NCI-H2227 treated with DMSO at 0.1 percent for 48 hours (cell line): Measurements from ENCODE around the gene MINDY4.
A peak's percentile ranks its signal among the peaks of the same experiment; 100 is the strongest.

Experiments used
- DNase-seq: peaks from one replicate; lab custom pipeline; 2025; lab: John Stamatoyannopoulos, UW

Gene MINDY4

DNA sequence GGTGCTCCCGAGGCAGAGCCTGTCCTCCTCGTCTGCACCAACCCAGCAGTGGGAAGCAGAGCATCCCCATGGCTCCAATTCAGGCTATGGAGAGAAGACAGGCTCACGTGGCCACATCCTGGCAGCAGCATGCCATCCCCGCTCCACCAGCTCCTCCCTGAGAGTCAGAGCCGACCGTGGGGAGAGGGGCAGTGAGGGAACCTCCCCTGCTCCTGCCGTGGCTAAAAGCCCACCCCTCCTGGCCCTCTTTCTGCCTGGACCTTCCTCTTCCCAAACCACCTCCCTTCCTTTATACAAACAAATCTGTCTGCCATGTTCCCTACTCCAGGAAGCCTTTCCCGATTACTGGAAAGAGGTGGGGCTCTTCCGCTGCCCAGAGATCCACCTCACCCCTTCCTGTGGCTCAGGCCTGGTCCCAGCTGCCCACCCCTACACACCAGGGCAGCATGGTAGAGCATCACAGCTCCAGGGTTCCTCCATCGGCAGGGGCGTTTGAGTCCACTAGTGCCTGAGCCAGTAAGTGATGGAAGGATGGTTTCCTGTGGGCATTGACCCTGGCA lies 129.7 kb downstream of the MINDY4 start:
- no peak for DNase-seq

DNA sequence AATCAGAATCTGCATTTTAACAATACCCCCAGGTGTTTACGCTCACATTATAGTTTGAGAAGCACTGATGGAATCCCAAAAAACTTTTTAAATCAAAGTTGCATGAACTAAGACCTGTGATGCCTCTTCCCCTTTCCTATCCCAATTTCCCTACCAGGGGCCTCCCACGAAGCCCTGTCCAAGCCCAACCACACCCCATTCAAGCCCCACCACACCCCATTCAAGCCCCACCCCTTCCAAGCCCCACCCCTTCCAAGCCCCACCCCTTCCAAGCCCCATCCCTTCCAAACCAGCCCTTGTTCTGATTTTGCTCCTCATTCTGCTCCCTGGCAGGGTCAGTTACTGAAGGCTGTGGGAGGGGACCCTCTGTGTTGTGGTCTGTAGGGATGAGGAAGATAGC lies 130.6 kb downstream of the MINDY4 start:
- no peak for DNase-seq

DNA sequence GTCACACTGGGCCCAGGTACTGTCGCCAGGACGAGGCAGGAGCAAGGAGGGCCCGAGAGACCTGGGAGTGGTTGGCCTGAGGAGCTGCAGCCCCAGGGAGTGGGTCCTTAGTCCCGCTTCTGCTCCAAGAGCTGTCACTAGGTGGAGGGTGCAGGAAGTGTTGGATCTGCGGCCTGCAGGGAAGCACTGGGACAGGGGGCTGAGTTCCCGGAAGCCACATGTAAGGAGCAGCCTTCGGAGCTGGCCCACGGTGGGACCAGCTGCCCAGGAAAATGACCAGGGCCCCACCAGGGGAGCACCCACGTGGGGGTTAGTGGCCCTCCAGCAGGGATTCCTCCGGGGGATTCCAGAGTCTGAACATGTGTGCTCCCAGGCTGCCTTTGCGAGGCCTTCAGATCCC lies 131.2 kb downstream of the MINDY4 start:
- no peak for DNase-seq

DNA sequence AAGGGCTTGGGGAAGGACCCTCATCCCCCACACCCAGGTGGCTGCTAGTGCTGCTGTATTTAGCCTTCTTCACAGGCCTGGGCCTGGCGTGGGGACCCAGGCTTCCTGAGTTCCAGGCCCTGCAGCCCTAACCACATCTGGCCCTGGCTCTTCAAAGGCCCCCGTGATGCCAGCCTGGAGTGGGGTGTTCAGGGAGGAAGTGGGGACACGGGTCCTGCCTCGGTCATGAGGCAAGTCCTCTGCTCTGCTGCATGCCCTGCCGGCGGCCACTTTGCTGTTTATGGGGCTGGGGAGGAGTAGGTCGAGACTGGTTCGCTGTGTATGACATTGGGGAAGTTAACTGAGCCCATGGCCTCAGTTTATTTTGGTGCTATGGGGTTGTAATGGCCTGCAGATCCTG lies 131.9 kb downstream of the MINDY4 start:
- DNase-seq = no peak

DNA sequence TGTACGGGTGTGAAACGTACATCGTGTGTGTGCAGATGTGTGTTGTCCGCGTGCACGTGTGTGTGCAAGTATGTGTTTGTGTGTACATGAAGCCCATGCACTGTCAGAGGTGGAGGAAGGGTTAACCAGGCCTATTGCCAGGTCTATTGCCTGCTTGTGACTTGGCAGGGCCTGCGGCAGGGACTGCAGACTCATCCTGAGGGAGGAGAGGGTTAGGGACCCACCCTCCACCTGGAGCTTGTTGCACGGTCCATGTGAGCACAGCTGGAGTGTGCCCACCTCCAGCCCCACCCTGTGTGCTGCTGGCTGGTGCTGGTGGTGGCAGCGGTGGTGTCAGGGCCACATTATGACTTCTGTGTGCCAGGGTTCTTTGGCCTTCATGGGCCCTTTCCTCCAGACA lies 133.3 kb downstream of the MINDY4 start:
- no peak for DNase-seq

DNA sequence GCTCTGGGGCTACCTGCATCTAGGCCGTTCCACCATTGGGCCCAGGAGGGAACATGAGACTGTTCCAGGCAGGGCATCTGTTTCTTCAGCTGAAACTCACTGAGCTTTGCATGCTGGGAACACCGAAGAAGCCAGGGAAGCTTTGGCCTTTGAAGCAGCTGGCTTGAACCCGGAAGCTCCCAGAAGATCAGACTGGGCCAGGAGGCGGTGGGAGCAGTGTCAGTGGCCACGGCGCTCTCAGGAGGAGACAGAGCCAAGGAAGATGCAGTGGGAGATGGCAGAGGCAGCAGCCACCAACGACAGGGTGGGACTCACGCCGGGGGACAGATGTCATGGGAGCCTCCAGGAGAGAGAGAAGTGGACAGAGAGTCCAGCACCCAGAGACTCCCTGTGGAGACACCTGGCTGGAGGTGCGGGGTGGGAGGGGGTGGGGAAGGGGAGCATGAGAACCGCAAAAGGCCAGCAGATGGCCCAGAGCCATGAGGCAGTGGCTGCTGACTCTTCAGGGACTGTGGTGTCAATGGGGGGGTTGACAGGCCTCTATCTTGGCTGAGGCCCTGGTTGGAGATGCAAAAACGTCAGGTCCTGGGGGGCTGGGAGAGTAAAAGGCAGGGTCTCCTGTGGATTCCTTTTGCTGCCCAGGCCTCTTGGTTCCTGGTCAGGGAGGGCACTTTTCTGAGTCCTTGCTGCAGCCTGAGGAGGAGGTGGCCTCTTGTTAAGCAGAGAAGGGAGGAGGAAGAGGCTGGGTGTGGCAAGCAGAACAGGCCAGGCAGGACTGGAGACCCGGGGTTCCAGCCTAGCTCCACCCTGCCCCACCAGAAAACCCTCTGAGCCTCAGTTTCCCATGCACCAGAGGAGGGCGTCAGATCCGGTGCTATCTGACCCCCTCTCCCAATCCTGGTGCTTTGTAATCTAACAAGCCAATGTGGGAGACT lies 134.1 kb downstream of the MINDY4 start:
- DNase-seq = no peak

DNA sequence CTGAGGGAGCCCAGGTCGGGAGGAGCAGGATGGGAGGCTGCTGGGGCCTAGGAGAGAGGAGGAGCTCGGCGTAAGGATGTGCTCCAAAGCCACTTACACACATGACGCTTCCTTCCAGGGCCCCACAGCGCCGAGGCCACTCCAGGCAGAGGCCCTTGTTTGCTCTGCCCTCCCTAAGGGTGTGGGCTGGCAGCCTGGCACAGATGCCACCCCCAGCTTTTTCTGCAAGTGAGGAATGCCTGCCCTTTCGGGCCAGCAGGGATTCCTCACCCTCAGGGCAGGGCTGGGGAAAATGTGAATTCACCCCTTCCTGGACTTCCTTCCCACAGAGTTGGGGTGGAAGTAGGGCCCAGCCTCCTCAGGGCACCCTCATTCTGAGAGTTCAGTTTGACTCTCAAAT lies 134.8 kb downstream of the MINDY4 start:
- DNase-seq = no peak

DNA sequence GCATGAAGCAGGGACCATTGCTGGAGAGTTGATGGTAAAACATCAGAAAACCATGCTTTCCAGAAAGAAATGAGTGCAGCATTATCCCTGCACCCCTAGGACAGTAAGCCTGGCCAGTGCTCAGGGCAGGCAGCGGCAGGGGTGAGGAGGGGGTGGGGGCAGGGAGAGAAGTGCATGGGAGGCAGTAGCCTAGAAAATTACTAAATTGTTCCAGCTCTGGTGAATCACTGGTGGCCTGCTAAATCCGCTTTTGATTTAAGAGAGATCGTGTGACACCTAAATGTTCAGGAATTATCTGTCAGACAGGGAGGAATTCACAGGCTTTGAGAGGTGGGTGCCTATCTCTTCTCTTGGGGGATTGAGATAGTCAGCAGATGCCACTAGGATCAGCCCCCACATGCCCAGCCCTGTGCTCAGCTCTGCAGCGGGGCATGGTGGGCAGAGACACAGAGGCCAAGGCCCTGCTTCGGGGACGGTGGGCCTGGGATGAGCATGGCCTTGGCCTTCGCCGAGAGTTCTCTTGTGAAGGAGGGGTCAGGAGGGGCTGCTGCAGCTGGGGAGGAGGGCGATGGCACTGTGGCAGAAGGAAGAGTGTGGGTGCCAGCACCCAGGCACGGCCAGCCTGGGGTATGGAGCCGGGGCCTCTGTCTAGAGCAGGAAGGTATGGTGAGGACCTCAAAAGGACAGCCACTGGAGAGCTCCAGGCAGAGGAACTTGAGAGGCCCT lies 135.5 kb downstream of the MINDY4 start:
- DNase-seq = peak; percentile 4

DNA sequence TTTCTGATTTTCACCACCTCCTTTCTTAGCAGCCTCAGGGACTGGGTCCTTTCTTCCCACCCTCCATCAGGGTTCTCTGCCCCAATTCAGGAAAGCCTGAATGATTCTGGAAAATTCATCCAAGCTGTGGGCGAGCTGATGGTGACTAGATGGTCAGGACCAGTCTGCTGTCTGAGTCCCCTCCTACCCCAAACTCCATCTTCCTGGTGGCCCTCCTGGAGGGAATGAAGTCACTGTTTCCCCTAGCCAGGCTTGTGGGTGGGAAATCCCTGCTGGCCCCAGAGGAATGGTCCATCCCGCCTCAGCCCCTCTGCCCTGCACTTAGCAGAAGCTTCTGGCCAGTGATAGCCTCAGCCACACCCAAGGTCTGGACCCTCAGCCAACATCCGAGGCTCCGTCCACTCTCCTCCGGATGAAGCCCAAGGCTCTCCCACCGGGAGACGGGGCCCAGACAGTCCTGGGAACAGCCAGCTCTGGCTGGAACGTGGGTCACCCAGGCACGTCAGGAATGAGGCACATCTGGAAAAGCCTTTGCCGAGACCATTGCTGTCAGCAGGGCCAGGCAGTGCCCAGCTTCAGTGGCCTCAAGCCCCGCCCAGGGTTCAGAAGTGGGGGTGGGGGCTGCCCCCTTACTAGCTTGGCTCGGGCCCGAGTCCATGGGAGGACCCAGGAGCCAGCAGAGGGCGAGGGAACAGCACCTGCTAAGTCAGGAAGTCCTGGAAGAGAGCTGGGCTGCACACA lies 136.5 kb downstream of the MINDY4 start:
- no peak for DNase-seq

DNA sequence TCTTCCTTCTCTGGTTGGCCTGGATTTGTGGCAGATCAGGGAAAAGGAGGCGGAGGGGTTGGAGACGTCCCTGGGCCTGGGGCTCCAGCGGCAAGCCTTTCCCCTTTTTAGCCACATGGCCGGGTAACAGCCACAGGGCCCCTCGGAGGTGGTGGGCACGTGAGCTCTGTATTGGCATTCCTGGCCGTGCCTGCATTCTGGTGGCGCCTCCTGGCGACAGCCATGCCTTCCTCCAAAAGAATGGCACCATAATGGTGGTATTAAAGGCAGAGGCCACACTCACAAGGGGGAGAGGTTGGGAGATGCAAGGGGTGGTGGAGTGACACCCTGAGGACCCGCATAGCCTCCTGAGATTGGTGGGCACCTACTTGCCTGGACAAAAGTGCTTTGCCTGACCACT lies 137.5 kb downstream of the MINDY4 start:
- DNase-seq = no peak

DNA sequence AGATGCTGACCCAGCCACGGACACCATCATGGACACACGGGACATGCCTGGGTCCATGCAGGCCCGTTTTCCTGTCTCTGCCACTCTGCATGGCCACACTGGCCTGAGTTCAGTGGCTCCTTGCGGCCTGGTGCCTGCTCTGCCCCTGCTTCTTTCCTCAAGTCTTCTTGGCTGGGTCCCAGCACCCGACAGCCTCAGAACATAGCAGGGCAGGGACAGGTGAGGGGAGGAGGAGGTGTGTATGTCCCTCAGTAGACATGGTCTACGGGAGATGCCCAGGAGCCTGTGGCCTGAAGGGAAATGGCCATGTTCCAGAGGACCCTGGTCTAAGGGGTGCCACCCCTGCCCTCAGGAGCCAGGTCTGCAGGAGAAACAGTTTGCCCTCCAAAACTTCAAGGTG lies 138.2 kb downstream of the MINDY4 start:
- no peak for DNase-seq

DNA sequence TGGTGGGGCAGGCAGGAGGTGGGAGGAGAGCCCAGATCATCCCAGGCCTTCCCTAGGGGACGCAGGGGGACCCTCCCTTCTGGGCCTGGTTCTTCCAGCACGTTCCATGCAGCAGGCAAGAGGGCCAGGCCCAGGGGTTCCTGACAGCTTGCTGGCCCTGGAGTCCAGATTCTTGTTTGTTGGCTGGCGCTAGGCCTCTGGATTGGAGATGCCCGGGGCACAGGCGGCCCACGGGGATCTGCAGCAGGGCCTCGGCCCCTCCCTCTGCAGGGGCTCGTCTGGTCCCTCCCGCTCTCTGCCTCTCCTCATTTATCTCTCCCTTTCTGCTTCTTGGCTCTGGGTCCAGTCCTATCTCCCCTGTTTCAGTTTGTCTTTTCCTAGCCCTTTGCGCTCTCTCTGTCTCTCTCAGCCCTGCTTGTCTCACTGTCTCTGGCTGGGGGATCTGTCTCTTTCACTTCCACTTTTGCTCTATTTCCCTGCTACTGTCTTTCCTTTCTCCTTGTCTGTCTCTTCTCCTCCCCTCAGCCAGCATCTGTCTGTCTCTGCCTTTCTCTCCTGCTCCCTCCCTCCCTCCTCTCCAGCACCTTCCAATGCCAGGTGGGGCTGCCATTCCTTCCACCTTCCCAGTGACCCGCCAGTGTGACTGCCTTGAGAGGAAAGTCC lies 139.3 kb downstream of the MINDY4 start:
- no peak for DNase-seq

DNA sequence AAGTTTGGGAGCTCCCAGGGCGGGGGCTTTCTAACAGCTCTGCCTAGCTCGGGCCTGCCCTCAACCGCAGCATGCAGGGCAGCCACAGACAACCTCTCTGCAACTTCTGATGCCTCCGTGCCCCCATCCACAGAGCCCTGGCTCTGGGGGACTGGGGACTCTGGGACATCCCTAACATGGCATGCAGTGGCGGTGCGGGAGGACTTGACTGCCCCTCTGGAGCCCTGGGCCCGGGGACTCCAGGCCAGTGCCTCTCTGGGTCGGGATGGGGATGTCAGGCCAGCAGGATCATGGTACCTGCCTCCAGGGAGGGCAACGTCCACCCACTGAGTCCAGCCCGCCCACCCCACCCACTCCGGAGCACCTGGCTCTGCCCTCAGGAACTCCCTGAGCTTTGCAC lies 139.9 kb downstream of the MINDY4 start:
- no peak for DNase-seq

DNA sequence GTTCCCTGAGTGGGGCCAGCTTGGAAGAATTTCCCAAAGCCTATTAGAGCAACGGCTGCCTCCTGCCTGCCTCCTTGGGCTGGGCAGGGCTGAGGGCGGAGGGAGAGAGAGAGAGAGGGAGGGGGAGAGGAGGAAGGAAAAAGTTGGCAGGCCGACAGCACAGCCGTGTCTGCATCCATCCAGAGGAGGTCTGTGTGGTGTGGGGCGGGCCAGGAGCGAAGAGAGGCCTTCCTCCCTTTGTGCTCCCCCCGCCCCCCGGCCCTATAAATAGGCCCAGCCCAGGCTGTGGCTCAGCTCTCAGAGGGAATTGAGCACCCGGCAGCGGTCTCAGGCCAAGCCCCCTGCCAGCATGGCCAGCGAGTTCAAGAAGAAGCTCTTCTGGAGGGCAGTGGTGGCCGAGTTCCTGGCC lies 140.3 kb downstream of the MINDY4 start, which contains the start of gene AQP1:
Gene AQP1, plus strand, starts transcription at position 293 of the 409 bp plus-strand sequence. Its CDS starts 57 bp downstream, at position 350.
- no peak for DNase-seq

DNA sequence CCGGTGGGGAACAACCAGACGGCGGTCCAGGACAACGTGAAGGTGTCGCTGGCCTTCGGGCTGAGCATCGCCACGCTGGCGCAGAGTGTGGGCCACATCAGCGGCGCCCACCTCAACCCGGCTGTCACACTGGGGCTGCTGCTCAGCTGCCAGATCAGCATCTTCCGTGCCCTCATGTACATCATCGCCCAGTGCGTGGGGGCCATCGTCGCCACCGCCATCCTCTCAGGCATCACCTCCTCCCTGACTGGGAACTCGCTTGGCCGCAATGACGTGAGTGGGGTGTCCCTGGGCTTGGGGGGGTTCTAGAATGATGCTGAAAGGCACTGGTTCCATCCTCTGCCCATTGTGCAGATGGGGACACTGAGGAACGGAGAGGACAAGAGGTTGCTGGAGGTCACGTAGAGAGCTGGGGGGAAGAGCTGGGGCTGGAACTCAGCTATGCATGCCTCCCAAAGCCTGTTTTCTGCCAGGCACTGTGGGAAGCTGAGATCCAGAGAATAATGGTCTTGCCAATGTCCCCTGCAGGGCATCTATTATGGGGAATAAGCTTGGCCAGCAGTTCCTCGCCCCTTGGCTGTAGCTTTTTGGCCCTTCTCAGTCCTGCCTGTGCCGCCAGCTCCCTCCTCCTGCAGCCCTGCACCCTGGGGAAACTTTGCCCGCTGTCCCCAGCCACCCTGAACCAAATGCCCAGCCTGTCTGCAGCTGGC lies 141.0 kb downstream of the MINDY4 start:
- DNase-seq = no peak

DNA sequence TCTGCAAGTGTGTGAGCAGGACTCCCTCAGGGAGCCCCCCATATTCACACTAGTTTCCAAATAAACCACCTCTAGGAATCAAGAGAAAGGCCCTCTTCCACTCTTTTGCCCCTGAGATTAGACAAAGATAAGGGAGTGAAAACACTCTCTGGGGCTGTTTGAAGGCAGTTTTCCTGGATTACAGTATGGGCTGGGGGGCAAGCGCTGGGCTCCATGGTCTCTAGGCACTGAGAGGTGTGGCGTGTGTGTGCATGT lies 141.4 kb downstream of the MINDY4 start:
- no peak for DNase-seq

DNA sequence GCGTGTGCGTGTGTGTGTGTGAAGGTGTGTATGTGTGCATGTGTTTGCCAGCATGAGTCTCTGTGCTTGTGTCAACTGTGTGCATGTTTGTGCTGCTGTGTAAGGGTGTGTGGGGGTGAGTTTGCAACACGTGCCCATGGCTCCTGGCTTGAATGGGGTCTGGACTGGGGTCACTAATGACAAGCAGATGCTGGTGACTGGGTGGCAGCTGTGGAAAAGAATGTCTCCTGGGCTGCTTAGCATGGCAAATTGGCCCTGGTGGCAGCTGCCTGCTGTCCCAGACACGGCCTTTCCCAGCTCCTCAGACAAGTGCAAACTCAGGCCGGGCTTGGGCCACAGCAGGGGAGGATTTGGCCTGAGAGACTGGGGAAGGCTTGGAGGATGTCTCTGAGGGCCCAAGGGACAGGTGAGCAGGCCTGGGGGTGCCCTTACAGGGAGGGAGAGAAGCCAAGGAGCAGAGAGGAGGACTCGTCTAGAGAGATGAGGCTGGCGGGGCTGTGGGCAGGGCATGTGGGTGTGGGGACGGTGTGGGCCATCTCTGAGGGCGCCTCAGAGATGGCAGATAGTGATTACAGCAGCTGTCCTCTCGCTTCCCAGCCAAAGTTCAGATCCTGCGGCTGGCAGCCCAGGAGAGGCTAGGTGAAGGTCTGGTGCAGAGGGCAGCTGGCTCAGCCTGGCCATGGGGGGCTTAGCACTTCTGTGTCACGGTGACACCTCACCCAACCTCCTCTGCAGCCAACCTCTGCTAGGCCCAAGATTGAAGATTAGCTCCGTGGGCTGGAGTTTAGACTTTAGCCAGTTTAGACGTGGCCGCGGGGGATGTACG lies 142.0 kb downstream of the MINDY4 start:
- DNase-seq = no peak

DNA sequence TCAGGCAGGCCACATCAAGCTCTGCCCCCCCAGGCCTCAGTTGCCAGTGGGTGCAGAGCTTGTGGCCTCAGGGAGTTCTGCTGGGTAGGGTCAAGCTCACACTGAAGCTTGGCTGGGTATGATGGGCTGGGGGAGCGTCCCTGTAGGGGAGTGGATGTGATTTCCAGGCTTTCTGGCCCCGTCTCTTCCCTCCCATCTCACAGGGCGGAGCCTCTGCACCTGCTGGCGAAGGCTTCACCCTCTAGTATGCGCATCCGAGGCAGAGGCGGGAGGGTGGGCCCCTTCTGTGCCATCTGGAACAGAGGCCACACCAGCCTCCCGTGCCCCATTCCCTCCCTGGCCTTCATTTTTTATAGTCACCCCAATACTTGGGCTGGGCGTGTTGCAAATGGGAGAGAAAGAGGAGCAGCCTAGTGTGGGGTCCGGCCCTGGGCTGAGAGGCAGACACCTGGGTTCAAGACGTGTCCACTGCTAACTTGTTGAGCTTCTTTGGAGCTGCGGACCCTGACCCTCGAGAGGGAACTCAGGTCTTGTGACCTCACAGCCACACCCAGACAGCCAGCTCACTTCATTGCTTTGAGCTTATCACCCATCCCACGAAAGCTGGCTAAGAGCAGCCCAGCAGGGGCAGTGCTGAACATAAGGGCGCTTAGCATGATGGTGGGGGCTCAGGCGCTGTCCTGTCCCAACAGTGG lies 142.8 kb downstream of the MINDY4 start:
- DNase-seq = no peak

DNA sequence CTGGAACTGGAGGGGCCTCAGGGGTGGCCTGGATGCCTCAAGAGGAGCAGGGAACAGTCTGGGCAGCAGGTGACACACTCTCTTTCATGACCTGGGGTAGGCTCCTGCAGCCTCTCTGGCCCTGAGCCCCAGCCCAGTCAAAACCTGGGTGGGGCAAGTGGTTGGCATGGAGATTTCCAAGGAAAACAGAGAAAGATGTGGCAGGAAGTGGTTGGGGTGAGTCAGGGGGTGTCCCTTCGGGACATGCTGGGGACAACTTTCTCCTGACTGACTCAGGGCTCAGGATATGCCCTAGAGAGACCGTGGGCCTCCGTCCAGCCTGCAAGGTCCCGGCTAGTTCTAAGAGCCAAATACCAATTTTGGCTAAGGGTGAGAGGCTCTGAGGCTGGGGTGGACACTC lies 143.4 kb downstream of the MINDY4 start:
- DNase-seq = no peak
